Fibroblast of the aortic adventitia (primary cell): Measurements from ENCODE around the gene DNASE1. TPM values are rescaled to one million over a fixed set of nuclear protein-coding genes. Genes with fewer than 3 reads are reported as not detected.
A peak's percentile ranks its signal among the peaks of the same experiment; 100 is the strongest.

Experiments
- DNase-seq: peaks from one replicate; pipeline ENCODE4 v3.0.0-alpha.2; 2010; ENCODE audit warnings: low read depth
- H3K4me3 ChIP-seq: 2 replicates; pipeline ENCODE4 v1.5.1; 2011; ENCODE audit warnings: low read depth, mild to moderate bottlenecking, control low read depth, low read length, moderate library complexity
- CTCF ChIP-seq: IDR thresholded peaks from 2 replicates; pipeline ENCODE4 v1.5.1; 2011; ENCODE audit warnings: mild to moderate bottlenecking, low read length, control low read depth, inconsistent platforms; ENCODE audit not compliant: insufficient read depth
- total RNA-seq: library from RNA; depleted of rRNA; stranded (reverse); fragments of >200 nt; gene quantifications from 2 replicates; pipeline ENCODE4 v1.2.3, GENCODE V29; 2012; ENCODE audit warnings: low replicate concordance

Gene DNASE1
- total RNA-seq, 1 donor, result 11.8 TPM

GRCh38 chr16:3690470-3690928, 36.0 kb downstream of the DNASE1 start:
- TF ChIP-seq CTCF, result peak; percentile 92
- DNase-seq, result peak; percentile 97
- peak overlapping the region; percentile 58 for H3K4me3 ChIP-seq

GRCh38 chr16:3690980-3691720, 36.7 kb downstream of the DNASE1 start:
- no peak for TF ChIP-seq CTCF
- H3K4me3 ChIP-seq, result peak overlapping the region; percentile 58
- DNase-seq, result no peak

- no peak for TF ChIP-seq CTCF
- no peak overlapping the region for H3K4me3 ChIP-seq
- peak; percentile 8 for DNase-seq
Observed at GRCh38 chr16:3691761-3692160, 37.3 kb downstream of the DNASE1 start.

- DNase-seq, result no peak
- no peak for TF ChIP-seq CTCF
- H3K4me3 ChIP-seq, result no peak overlapping the region
Observed at GRCh38 chr16:3694051-3694450, 39.6 kb downstream of the DNASE1 start.

- no peak for DNase-seq
- TF ChIP-seq CTCF, result no peak
- no peak overlapping the region for H3K4me3 ChIP-seq
Observed at GRCh38 chr16:3695610-3696369, 41.3 kb downstream of the DNASE1 start.

- H3K4me3 ChIP-seq, result no peak overlapping the region
- DNase-seq, result peak; percentile 89
- TF ChIP-seq CTCF, result no peak
Observed at GRCh38 chr16:3696425-3697218, 42.1 kb downstream of the DNASE1 start.
